Measurements from ENCODE around the gene SPANXC.
"Not testable (repeated sequence)": the region's sequence is repeated elsewhere in the genome, so short reads cannot be mapped to it uniquely, and the experiment has no call there.

The SPANXC gene, protein sequence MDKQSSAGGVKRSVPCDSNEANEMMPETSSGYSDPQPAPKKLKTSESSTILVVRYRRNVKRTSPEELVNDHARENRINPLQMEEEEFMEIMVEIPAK

DNA sequence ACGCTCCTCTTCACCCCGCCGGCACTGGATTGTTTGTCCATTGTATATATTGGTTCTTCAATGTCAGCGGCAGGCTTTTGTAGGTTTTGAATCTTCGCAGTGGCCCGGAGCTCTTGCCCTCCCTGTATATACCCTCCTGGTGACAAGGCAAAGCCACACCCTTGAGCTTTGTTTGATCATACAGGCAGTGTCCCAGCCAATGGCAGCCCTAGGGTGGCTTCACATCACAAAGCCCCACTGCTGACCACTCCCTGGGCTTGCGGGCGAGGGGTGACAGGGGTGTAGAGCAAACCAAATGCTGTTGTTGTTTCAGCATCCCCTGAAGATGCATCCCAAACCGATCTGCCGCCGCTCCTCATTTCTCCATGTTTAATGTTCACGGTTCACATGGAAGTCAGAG is at the start of gene SPANXC:
Gene SPANXC, minus strand, starts transcription at position 101 of the 400 bp plus-strand sequence. Its CDS starts 60 bp downstream, at position 41.
- DNase-seq (ENCODE audit: low spot score) = not testable (repeated sequence)

DNA sequence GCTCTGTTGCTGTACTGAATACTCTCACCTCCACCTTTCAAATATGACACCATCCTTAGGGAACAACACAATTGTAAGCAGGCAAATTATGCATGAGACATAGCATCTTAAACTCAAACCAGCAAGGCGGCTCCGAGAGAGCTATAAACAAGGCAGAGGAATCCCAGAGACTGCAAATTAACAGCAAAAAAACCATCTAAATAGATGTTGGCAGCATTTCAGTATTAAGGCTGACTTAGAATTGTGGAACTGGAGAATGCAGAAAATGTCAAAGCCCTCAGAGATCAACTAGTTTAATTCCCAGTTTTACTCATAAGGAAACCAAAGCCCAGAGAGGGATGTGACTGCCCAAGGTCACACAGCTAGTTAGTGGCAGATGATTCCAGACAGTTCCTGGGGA is 37.2 kb upstream of the SPANXC start:
- DNase-seq (ENCODE audit: low spot score) = no peak

DNA sequence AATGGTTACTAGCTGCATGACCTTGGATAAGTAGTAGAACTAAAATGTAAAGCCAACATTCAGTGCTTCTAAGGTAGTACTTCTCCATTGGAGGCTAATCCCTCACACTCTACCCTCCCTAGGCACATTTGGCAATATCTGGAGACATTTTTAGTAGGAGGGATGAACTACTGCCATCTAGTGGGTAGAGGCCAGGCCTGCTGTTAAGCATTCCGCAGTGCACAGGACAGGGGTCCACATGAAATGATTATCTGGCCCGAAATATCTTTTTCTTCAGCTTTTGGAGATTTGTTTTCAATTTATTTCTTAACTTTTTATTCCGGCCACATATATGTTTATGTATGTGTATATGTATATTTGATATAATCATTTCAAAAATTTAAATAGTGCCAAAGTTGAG is 36.0 kb upstream of the SPANXC start:
- peak; percentile 2 for DNase-seq (ENCODE audit: low spot score)

DNA sequence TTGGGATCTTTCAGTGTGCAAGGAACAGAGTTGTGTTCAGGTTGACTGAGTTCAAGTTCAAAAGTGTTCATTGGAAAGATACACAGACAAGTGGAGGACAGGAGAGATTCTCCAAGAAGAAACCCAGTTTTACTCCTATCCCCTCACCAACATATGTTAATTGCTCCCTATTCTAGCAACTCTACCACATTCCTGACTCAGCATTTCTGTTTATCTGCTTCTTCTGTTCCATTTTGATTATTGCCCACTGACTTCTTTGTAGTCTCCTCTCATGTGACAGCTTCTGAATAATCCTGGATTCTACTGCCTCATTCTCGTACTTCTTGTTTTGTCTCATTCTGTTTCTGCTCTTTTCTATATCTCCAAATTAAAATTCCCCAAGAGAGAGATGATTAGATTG is 15.8 kb upstream of the SPANXC start:
- DNase-seq (ENCODE audit: low spot score) = no peak

DNA sequence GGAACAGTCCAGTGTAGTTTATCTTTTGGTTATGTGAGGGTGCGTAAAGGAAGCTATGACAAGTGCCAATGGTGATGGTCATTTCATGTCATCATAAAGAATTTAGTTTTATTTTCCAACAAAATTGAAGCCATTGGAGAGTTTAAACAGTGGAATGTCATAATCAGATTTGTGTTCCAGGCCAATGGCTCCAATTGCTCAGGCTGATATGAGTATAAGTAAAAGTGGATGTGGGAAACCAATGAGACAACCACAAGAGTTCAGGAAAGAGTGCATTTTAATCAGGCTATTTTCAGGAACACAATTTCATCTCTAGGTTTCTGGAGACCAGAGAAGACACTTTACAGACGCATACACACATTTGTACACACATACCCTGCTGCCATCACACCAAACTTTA is 20.7 kb downstream of the SPANXC start:
- no peak for DNase-seq (ENCODE audit: low spot score)

GRCh38 chrX:141220342-141221008 is 21.8 kb downstream of the SPANXC start:
- no peak for DNase-seq (ENCODE audit: low spot score)

DNA sequence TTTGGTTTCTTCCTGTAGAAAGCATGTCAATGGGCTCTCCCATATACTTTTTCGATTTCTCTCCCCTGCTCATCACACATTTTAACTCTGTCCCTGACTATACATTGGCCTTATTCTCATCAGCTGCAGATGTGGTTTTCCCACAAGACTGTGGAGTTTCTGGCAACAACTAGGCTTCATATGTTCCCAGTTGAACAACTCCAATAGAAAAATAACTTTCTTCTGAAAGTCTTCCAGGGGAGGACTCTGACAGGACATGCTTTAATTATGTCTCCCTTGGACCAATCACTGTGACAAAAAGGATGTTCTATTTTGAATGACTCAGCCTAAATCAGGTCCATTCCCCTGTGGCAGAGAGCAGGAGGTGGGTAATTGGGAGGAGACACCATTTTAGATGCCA is 28.1 kb downstream of the SPANXC start:
- no peak for DNase-seq (ENCODE audit: low spot score)

DNA sequence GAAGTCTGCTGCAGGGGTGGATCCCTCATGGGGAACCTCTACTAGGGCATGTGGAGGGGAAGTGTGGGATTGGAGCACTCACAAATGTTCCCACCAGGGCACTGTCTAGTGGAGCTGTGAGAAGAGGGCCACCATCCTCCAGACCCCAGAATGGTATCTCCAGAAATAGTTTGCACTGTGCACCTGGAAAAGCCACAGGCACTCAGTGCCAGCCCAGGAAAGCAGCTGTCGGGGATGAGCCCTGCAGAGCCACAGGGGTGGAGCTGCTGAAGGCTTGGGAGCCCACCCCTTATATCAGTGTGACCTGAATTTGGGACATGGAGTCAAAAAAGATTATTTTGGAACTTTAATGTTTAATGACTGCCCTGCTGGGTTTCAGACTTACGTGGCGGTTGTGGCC is 40.4 kb downstream of the SPANXC start:
- DNase-seq (ENCODE audit: low spot score) = no peak
